ENCODE data around the gene NOS3.

DNA sequence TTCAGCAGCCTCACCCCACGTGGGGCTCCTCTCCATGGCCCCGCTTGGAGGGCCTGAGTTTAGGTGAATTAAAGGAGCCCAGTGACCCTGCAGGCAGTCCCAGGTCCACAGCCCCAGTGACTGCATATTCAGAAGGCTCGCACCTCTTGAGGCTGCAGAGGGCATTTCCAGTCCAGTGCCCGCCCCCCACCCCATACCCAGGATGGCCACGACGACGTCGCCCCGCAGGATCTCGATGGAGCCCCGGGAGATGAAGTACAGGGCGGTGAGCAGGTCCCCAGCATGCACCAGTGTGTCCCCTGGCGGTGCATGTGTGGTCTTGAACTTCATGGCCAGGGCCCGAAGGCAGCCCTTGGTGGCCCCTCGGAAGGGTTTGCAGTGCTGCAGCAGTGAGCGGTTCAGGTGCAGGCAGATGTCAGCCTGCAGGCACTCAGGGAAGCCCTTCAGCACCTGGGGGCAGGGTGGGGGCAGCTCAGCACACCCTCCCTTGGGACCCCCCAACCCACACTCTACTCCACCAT lies 40.8 kb upstream of the NOS3 start:
- TF ChIP-seq GABPB1 (CRISPR knock-in tag; IDR thresholded peaks at IDR 0.05) (no peak), ZNF324 (CRISPR knock-in tag; IDR thresholded peaks at IDR 0.05) (no peak), HCFC1 (IDR thresholded peaks at IDR 0.05; ENCODE audit: low read depth, low read length) (no peak)
- TF ChIP-seq, protein P1, sequence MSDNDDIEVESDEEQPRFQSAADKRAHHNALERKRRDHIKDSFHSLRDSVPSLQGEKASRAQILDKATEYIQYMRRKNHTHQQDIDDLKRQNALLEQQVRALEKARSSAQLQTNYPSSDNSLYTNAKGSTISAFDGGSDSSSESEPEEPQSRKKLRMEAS (CRISPR knock-in tag; IDR thresholded peaks at IDR 0.05) = no peak
- TF ChIP-seq, protein P2, sequence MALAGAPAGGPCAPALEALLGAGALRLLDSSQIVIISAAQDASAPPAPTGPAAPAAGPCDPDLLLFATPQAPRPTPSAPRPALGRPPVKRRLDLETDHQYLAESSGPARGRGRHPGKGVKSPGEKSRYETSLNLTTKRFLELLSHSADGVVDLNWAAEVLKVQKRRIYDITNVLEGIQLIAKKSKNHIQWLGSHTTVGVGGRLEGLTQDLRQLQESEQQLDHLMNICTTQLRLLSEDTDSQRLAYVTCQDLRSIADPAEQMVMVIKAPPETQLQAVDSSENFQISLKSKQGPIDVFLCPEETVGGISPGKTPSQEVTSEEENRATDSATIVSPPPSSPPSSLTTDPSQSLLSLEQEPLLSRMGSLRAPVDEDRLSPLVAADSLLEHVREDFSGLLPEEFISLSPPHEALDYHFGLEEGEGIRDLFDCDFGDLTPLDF (CRISPR knock-in tag; IDR thresholded peaks at IDR 0.05) = no peak

Measured in K562 (cell line).